Endothelial cell of umbilical vein (primary cell): Measurements from ENCODE around the gene SPEF2.

Experiments used
- EZH2 ChIP-seq: IDR thresholded peaks from 2 replicates; pipeline ENCODE4 v1.6.1; 2012; ENCODE audit warnings: borderline replicate concordance, low read depth, mild to moderate bottlenecking, moderate library complexity, low read length, inconsistent platforms; ENCODE audit not compliant: severe bottlenecking
- GATA2 ChIP-seq: IDR thresholded peaks from 2 replicates; pipeline ENCODE4 v1.7.0; 2011; ENCODE audit warnings: low read depth, mild to moderate bottlenecking, moderate library complexity, mixed read lengths, low read length; ENCODE audit not compliant: insufficient read length, insufficient read depth
- JUN ChIP-seq: IDR thresholded peaks from 2 replicates; pipeline ENCODE4 v1.6.1; 2011; ENCODE audit warnings: borderline replicate concordance, low read depth; ENCODE audit not compliant: insufficient read length, insufficient read depth
- POLR2A ChIP-seq: IDR thresholded peaks from 2 replicates; pipeline ENCODE4 v1.6.1; 2012; ENCODE audit warnings: low read depth, mild to moderate bottlenecking, control low read depth, low read length
- POLR2AphosphoS5 ChIP-seq: IDR thresholded peaks from 2 replicates; pipeline ENCODE4 v1.6.1; 2012; ENCODE audit warnings: low read depth, mild to moderate bottlenecking, control low read depth, low read length, moderate library complexity; ENCODE audit not compliant: insufficient read depth
- TF ChIP-seq, protein P1 (sequence below), 2 donors: IDR thresholded peaks; 1 replicate in 1 of 2; 2 replicates in 1 of 2; pipeline ENCODE4 v1.5.1; 2011; ENCODE audit warnings: low read length in 2 of 2, mild to moderate bottlenecking in 2 of 2, moderate library complexity in 2 of 2, control low read depth in 1 of 2, inconsistent platforms in 1 of 2, low read depth in 1 of 2; ENCODE audit not compliant: insufficient read depth in 1 of 2; ENCODE audit errors: extremely low read depth in 1 of 2

DNA sequence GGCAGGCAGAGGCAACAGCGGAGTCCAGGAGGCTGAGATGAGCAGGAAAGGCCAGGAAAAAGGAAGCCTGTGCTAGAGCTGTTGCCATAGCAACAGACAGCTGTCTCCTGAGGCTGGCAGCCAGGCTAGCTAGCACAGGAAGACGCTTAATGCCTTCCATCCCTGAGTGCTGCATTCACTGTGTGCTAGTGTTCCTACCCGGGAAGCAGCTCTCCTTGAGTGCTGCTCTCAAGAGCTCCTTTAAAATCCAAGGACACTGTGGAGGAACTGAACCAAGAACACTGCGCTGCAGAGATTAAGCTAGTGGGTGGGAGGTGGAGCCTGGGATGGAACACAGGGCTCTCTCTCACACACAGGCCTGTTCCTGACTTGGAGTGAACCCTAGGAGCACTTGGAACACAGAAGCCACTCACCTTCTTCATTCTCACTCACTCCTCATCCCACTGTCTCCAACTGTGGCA, 185.6 kb downstream of the SPEF2 start:
- no peak for TF ChIP-seq POLR2AphosphoS5
- TF ChIP-seq, protein P1, sequence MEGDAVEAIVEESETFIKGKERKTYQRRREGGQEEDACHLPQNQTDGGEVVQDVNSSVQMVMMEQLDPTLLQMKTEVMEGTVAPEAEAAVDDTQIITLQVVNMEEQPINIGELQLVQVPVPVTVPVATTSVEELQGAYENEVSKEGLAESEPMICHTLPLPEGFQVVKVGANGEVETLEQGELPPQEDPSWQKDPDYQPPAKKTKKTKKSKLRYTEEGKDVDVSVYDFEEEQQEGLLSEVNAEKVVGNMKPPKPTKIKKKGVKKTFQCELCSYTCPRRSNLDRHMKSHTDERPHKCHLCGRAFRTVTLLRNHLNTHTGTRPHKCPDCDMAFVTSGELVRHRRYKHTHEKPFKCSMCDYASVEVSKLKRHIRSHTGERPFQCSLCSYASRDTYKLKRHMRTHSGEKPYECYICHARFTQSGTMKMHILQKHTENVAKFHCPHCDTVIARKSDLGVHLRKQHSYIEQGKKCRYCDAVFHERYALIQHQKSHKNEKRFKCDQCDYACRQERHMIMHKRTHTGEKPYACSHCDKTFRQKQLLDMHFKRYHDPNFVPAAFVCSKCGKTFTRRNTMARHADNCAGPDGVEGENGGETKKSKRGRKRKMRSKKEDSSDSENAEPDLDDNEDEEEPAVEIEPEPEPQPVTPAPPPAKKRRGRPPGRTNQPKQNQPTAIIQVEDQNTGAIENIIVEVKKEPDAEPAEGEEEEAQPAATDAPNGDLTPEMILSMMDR (IDR thresholded peaks at IDR 0.05; ENCODE audit: extremely low read depth in 1 of 2, insufficient read depth in 1 of 2, low read depth in 1 of 2, low read length in 2 of 2), result no peak
- no peak for TF ChIP-seq EZH2
- no peak for TF ChIP-seq POLR2A
- TF ChIP-seq GATA2, result no peak
- no peak for TF ChIP-seq JUN
